ENCODE data around the gene GCN1. TPM values are rescaled to one million over a fixed set of nuclear protein-coding genes. Genes with fewer than 3 reads are reported as not detected.
A peak's percentile ranks its signal among the peaks of the same experiment; 100 is the strongest.

GCN1 gene
- total RNA-seq, 1 experiment from 2014 or later: 254 TPM

DNA sequence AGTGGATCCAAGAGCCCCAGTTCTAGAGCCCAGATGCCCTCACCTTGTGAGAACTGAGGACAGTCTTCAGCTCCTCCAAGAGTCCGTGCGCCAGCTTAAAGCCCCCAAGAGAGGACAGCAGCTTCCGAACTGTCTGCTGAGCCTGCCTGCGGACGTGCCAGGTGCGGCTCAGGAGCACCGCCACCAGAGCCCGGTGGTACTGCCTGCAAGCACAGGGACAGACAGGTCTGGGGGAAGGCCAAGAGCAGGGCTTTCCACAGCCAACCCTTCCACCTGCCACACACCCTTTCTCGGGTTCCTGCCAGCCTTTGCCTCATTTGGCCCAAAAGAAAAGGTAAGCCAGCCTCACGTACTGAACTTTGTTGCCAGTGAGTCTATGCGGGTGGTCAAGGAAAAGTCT lies 30.2 kb downstream of the GCN1 start:
- Histone ChIP-seq H2AFZ (ENCODE audit: low read length) (no peak overlapping the region), H3K79me2 (ENCODE audit: low read length) (no peaks in the 10 kb centered on the region), H3F3A (ENCODE audit: low read length, unreplicated experiment) (no peaks in the 10 kb centered on the region), H3K4me2 (ENCODE audit: low read length) (no peak overlapping the region), H3K27ac (ENCODE audit: low read length) (no peak overlapping the region), H4K20me1 (ENCODE audit: low read length) (no peaks in the 10 kb centered on the region), H3K27me3 (ENCODE audit: low read length) (no peaks in the 10 kb centered on the region), H3K9me2 (replicated peaks; ENCODE audit: low read length) (no peaks in the 10 kb centered on the region), H3K9ac (ENCODE audit: low read length) (no peak overlapping the region), H3K4me1 (ENCODE audit: insufficient read depth, low read length) (no peaks in the 10 kb centered on the region), H3K4me3 (ENCODE audit: low read length) (no peak overlapping the region), H3K36me3 (ENCODE audit: low read depth, low read length) (peaks cover 71% of the 10 kb centered on the region), H3K9me3 (ENCODE audit: low read length) (no peaks in the 10 kb centered on the region)
- intact Hi-C loops (cut with micrococcal nuclease): no loop called here
- DNase-seq (no peak), ATAC-seq (no peak)
- no peak for TF ChIP-seq EZH2 (IDR thresholded peaks at IDR 0.05; ENCODE audit: low read length, unreplicated experiment)
- TF ChIP-seq, protein P1, sequence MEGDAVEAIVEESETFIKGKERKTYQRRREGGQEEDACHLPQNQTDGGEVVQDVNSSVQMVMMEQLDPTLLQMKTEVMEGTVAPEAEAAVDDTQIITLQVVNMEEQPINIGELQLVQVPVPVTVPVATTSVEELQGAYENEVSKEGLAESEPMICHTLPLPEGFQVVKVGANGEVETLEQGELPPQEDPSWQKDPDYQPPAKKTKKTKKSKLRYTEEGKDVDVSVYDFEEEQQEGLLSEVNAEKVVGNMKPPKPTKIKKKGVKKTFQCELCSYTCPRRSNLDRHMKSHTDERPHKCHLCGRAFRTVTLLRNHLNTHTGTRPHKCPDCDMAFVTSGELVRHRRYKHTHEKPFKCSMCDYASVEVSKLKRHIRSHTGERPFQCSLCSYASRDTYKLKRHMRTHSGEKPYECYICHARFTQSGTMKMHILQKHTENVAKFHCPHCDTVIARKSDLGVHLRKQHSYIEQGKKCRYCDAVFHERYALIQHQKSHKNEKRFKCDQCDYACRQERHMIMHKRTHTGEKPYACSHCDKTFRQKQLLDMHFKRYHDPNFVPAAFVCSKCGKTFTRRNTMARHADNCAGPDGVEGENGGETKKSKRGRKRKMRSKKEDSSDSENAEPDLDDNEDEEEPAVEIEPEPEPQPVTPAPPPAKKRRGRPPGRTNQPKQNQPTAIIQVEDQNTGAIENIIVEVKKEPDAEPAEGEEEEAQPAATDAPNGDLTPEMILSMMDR (conservative IDR thresholded peaks at IDR 0.05; ENCODE audit: low read depth, low read length): no peak
- TF ChIP-seq EZH2phosphoT487 (IDR thresholded peaks at IDR 0.05; ENCODE audit: borderline replicate concordance, low read length): no peak
- POLR2A ChIA-PET (ENCODE audit: unreplicated experiment): no interaction called here
- BruUV-seq (replicated peaks): no TSS peak
- CTCF ChIA-PET: no interaction called here

DNA sequence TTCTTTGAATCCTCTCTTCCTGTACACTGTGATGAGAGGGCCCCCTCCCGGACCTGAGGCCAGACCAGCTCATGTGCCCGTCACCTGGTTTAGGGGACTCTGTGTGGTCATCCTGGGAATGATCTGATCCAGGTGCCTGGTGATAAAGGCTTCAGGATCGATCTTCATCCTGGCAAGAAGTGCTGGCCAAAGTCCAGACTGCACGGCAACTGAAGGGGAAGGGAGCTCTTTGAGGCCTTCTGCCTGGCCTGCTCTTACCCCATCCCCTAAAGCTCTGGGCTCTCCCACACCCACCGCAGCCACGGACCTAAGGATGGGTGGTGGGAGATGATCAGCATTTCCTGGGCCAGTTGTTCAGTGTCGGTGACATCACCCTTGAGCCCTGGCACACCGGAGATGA lies 31.8 kb downstream of the GCN1 start:
- no peak for TF ChIP-seq EZH2 (IDR thresholded peaks at IDR 0.05; ENCODE audit: low read length, unreplicated experiment)
- TF ChIP-seq, protein P1 (conservative IDR thresholded peaks at IDR 0.05; ENCODE audit: low read depth, low read length): no peak
- no peak for TF ChIP-seq EZH2phosphoT487 (IDR thresholded peaks at IDR 0.05; ENCODE audit: borderline replicate concordance, low read length)
- intact Hi-C loops (cut with micrococcal nuclease): no loop called here
- H3K27ac ChIP-seq (ENCODE audit: low read length): no peak overlapping the region
- BruUV-seq (replicated peaks): no TSS peak
- H3K4me2 ChIP-seq (ENCODE audit: low read length): no peak overlapping the region
- H2AFZ ChIP-seq (ENCODE audit: low read length): no peak overlapping the region
- ChIA-PET POLR2A (ENCODE audit: unreplicated experiment) (no interaction called here), CTCF (no interaction called here)
- H3K9me3 ChIP-seq (ENCODE audit: low read length): no peaks in the 10 kb centered on the region
- no peaks in the 10 kb centered on the region for H3F3A ChIP-seq (ENCODE audit: low read length, unreplicated experiment)
- H3K4me1 ChIP-seq (ENCODE audit: insufficient read depth, low read length): no peaks in the 10 kb centered on the region
- H3K9ac ChIP-seq (ENCODE audit: low read length): no peak overlapping the region
- no peak for ATAC-seq
- no peak overlapping the region for H3K4me3 ChIP-seq (ENCODE audit: low read length)
- no peaks in the 10 kb centered on the region for H4K20me1 ChIP-seq (ENCODE audit: low read length)
- H3K27me3 ChIP-seq (ENCODE audit: low read length): no peaks in the 10 kb centered on the region
- H3K79me2 ChIP-seq (ENCODE audit: low read length): no peaks in the 10 kb centered on the region
- DNase-seq: no peak
- peaks cover 73% of the 10 kb centered on the region for H3K36me3 ChIP-seq (ENCODE audit: low read depth, low read length)
- H3K9me2 ChIP-seq (replicated peaks; ENCODE audit: low read length): no peaks in the 10 kb centered on the region

DNA sequence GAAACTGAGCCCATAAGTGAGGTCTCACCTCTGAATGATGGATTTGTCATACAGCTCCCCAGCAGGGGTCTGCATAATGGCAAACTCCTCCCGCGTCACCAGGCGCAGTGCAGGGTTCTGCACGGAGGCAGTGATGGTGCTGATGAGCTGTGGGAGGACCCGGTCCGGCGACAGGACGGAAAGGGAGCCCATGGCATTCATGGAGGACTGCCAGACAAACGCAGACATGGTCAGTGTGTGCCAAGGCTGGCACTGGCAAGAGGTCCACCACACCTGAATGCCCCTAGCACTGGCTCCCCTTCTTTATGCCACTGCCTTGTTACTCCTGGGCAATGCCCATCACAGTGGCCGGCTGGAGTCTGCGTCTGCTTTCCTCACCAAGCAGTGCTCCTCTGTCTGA lies 32.7 kb downstream of the GCN1 start:
- Histone ChIP-seq H3K9me2 (replicated peaks; ENCODE audit: low read length) (no peaks in the 10 kb centered on the region), H3F3A (ENCODE audit: low read length, unreplicated experiment) (no peaks in the 10 kb centered on the region), H4K20me1 (ENCODE audit: low read length) (no peaks in the 10 kb centered on the region), H3K9ac (ENCODE audit: low read length) (no peak overlapping the region), H3K36me3 (ENCODE audit: low read depth, low read length) (peaks cover 75% of the 10 kb centered on the region), H3K4me2 (ENCODE audit: low read length) (no peak overlapping the region), H2AFZ (ENCODE audit: low read length) (no peak overlapping the region), H3K9me3 (ENCODE audit: low read length) (no peaks in the 10 kb centered on the region), H3K4me1 (ENCODE audit: insufficient read depth, low read length) (no peaks in the 10 kb centered on the region), H3K4me3 (ENCODE audit: low read length) (no peak overlapping the region), H3K27ac (ENCODE audit: low read length) (no peak overlapping the region), H3K79me2 (ENCODE audit: low read length) (no peaks in the 10 kb centered on the region), H3K27me3 (ENCODE audit: low read length) (no peaks in the 10 kb centered on the region)
- intact Hi-C loops (cut with micrococcal nuclease): no loop called here
- BruUV-seq (replicated peaks): TSS peak; percentile 14
- no peak for ATAC-seq
- POLR2A ChIA-PET (ENCODE audit: unreplicated experiment): no interaction called here
- CTCF ChIA-PET: no interaction called here
- TF ChIP-seq EZH2phosphoT487 (IDR thresholded peaks at IDR 0.05; ENCODE audit: borderline replicate concordance, low read length) (no peak), EZH2 (IDR thresholded peaks at IDR 0.05; ENCODE audit: low read length, unreplicated experiment) (no peak)
- TF ChIP-seq, protein P1 (conservative IDR thresholded peaks at IDR 0.05; ENCODE audit: low read depth, low read length): no peak
- DNase-seq: no peak

Measured in PC-3 (cell line).